HFF-Myc (cell line): ENCODE data around the gene TBC1D22A.

Source experiments
- DNase-seq: peaks from one replicate; pipeline ENCODE4 v3.0.0-alpha.2; 2011; ENCODE audit warnings: low read depth; ENCODE audit errors: extremely low read depth
- H3K4me3 ChIP-seq: replicated peaks from 2 replicates; pipeline ENCODE4 v1.5.1; 2011; ENCODE audit warnings: low read depth, mild to moderate bottlenecking, control low read depth, low read length
- CTCF ChIP-seq: IDR thresholded peaks from 2 replicates; pipeline ENCODE4 v1.5.1; 2012; ENCODE audit warnings: mild to moderate bottlenecking, low read depth, low read length, control low read depth; ENCODE audit errors: missing control alignments

The TBC1D22A gene

DNA sequence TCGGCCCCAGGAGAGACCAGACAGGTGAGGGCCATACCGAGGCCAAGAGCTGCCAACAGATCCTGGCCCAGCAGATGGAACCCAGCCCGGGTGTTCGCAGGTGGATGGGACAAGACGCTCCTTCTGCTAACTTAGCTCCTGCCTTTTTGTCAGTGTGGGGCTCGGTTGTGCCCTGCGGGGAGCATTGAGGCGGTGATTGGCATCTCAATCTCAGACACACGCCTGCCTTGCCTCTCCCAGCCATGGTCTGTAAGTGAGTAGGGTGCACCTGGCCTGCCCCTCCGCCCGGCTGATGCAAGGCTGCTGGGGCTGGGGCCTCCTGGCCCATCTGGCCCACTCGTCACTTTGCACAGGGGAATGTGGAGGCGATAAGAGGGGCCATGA, 350.1 kb downstream of the TBC1D22A start:
- no peak for DNase-seq
- no peak overlapping the region for H3K4me3 ChIP-seq
- TF ChIP-seq CTCF: no peak

- no peak for DNase-seq
- no peak for TF ChIP-seq CTCF
- no peak overlapping the region for H3K4me3 ChIP-seq
These were observed 350.8 kb downstream of the TBC1D22A start for GRCh38 chr22:47112994-47113852.

- no peak for TF ChIP-seq CTCF
These were observed 351.5 kb downstream of the TBC1D22A start for GRCh38 chr22:47113853-47114415.

DNA sequence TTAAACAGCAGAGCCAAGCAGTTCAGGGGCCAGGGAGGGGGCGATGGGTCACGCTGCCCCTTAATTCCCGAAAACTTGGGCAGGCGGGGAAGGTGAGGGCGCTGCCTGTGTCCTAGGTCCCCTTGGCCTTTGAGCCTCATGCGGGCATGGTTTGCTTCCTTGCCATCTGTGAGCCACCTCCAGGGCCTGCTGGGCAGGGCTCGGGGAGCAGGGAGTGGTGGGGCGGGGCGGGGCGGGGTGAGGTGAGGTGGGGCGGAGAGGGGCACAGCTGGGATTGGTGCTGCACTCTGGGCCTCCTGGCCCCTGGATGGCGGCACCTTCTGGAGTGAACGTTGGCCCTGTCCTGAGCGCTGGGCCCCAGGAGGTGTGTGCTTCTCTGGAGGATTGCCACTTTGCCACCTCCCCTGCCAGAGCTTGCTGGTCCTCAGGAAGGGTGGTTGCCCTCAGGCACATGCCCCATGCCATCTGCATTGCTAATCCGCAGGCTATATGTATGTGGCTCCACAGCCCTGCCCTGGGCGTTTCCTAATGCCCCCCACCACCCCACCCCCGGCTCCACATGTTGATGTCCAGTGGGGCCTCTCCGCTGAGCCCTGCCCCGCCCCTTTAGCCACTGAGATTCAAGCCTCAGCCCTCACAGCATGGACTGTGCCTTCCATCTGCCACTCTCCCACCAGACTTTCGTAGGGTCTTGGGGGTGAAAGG, 352.5 kb downstream of the TBC1D22A start:
- no peak for DNase-seq
- TF ChIP-seq CTCF: no peak
- no peak overlapping the region for H3K4me3 ChIP-seq

More at GRCh38 chr22:47113853-47114415, 351.5 kb downstream of the TBC1D22A start:
- no peak overlapping the region for H3K4me3 ChIP-seq
- no peak for DNase-seq

DNA sequence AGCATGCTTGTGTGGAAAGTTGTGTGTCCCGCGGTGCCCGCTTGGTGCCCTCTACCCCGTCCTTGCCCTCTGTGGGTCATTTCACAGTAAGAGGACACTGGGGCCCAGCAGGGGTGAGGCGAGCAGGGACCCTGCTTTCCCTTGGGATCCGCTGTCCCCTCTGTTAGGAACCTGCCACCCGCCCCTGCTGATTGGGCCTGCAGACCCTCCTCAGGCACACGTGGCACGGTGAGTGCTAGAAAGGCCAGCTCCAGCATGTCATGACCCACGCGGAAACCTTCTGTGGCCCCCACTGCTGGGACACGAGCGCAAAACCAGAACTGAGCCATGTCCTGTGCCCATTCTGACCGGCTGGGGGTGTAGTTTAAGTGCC, 353.1 kb downstream of the TBC1D22A start:
- no peak for TF ChIP-seq CTCF
- no peak for DNase-seq
- H3K4me3 ChIP-seq: no peak overlapping the region

- H3K4me3 ChIP-seq: no peak overlapping the region
- TF ChIP-seq CTCF: no peak
- DNase-seq: no peak
These were observed 353.5 kb downstream of the TBC1D22A start for GRCh38 chr22:47115921-47116320.
